Right atrium auricular region (tissue), 2 donors: Measurements from ENCODE around the gene DUOX1. TPM values are rescaled to one million over a fixed set of nuclear protein-coding genes. Genes with fewer than 3 reads are reported as not detected.
"Not testable (repeated sequence)": the region's sequence is repeated elsewhere in the genome, so short reads cannot be mapped to it uniquely, and the experiment has no call there.

Source experiments
- DNase-seq: peaks from one replicate; pipeline ENCODE4 v3.0.0-alpha.2; 2019; ENCODE audit warnings: low spot score
- H3K27ac ChIP-seq, 2 donors: fragments of 200-600 bp; sonication (generic); 1 replicate in 1 of 2; 2 replicates in 1 of 2; pipeline ENCODE4 v1.5.1; 2016 to 2019
- H3K27me3 ChIP-seq, 2 donors: fragments of 200-600 bp; sonication (generic); one replicate each; pipeline versions ENCODE4 v1.5.1 to v1.6.0; 2017 to 2019
- H3K36me3 ChIP-seq: fragments of 200-600 bp; sonication (generic); one replicate; pipeline ENCODE4 v1.5.1; 2016
- H3K4me1 ChIP-seq, 2 donors: fragments of 200-600 bp; sonication (generic); one replicate each; pipeline versions ENCODE4 v1.5.1 to v1.6.0; 2017 to 2019
- H3K4me3 ChIP-seq, 2 donors: fragments of 200-600 bp; sonication (generic); 1 replicate in 1 of 2; 2 replicates in 1 of 2; pipeline ENCODE4 v1.5.1; 2017 to 2019; ENCODE audit warnings: mild to moderate bottlenecking in 1 of 2, moderate library complexity in 1 of 2
- H3K9me3 ChIP-seq, 2 donors: fragments of 200-600 bp; sonication (generic); one replicate each; pipeline ENCODE4 v1.5.1; 2019
- total RNA-seq, 2 donors: library from RNA; depleted of rRNA; stranded (reverse); fragments of >200 nt; gene quantifications; one replicate each; pipeline ENCODE4 v1.1.0, GENCODE V29; 2016
- TF ChIP-seq, protein P1 (sequence below), 2 donors: fragments of 200-600 bp; sonication (generic); IDR thresholded peaks; one replicate each; pipeline ENCODE4 v1.5.1; 2019; ENCODE audit warnings: antibody characterized with exemption in 2 of 2

Gene DUOX1
- total RNA-seq = 1 to 10 TPM; 1.1 to 3.6 TPM

DNA sequence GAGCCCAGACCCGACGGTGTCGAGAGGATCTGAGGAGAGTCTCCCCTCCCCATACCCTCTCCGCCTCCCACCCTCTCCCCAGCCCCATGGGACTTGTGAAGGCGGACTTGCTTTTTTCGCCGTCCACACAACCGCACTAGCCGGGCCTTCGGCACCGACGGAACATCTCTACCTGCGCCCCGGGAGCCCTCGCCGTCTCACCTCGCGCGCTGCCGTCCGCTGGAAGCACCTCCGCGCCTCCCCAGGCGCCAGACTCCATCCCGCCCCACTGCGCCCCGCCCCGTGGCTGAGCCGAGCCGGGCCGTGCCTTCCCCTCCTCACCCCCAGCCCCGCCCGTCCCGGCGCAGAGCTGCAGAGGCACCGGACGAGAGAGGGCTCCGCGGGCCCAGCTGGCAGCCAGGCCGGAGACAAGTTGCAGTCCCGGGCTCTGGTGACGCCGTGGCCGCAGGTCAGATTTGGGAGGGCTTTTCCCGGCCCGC, at the start of gene DUOX1, which contains the start of gene DUOXA1:
TSS of gene DUOX1 (plus strand) at position 344 of the 479 bp plus-strand sequence. CDS start 1,973 bp downstream, outside the sequence.
TSS of gene DUOXA1 (minus strand) at position 229 of the 479 bp plus-strand sequence. CDS start 6,865 bp downstream, outside the sequence.
- DNase-seq = no peak
- Histone ChIP-seq H3K4me3 (peak within 1 kb of the TSS; percentile 20 to 48), H3K27me3 (peaks cover 0 to 6% of the 10 kb centered on the region in 2 donors)

DNA sequence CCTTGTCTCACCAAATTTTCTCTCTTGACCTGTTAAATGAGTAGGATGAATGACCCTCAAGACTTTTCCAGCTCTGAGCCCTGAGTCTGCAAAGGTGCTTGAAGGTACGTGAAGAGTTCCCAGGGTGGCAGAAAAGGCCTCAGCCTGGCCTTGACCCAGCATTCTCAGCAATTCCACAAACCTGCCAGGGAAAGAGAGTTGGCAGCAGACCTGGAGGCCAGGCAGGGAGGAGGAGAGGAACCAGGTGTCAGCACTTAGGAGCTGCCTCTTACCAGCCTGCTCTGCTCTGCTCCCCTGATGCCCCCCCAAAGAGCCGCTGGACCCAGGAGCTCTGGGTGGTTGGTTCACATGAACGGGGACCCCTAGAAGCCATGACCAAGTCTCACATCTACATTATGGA, 49.2 kb upstream of the DUOX1 start:
- H3K9me3 ChIP-seq, H3K4me3 ChIP-seq, DNase-seq, H3K36me3 ChIP-seq, H3K27me3 ChIP-seq: not testable (repeated sequence)
- peak overlapping the region; percentile 20 to 44 for H3K27ac ChIP-seq
- peaks cover 0 to 31% of the 10 kb centered on the region in 2 donors for H3K4me1 ChIP-seq

More for the DNA sequence above, at the start of gene DUOX1, which contains the start of gene DUOXA1:
- Histone ChIP-seq H3K4me1 (peaks cover 0 to 15% of the 10 kb centered on the region in 2 donors), H3K27ac (no peak within 1 kb of the TSS), H3K9me3 (no peaks in the 10 kb centered on the region), H3K36me3 (no peaks in the 10 kb centered on the region)
- TF ChIP-seq, protein P1, sequence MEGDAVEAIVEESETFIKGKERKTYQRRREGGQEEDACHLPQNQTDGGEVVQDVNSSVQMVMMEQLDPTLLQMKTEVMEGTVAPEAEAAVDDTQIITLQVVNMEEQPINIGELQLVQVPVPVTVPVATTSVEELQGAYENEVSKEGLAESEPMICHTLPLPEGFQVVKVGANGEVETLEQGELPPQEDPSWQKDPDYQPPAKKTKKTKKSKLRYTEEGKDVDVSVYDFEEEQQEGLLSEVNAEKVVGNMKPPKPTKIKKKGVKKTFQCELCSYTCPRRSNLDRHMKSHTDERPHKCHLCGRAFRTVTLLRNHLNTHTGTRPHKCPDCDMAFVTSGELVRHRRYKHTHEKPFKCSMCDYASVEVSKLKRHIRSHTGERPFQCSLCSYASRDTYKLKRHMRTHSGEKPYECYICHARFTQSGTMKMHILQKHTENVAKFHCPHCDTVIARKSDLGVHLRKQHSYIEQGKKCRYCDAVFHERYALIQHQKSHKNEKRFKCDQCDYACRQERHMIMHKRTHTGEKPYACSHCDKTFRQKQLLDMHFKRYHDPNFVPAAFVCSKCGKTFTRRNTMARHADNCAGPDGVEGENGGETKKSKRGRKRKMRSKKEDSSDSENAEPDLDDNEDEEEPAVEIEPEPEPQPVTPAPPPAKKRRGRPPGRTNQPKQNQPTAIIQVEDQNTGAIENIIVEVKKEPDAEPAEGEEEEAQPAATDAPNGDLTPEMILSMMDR (IDR thresholded peaks at IDR 0.05) = no peak

DNA sequence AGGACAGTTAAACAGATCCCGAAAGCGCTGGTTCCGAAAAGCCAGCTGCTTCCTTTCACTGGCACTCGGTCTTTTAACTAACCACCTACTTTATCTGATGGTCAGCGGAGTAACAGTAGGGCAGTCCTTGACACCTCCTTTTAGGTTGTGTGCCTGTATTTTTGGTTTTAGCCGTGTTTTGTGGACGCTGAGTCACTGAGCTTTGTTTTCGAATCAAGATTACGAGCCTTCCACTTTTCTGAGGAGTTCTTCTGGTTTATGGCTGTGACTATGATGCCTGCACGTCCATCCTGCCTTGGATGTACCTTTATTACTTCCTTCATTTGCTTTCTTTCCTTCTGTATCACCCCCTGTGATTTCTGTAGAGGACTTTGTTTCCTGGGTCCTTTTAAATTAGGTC, 47.4 kb upstream of the DUOX1 start:
- DNase-seq, H3K9me3 ChIP-seq, H3K27me3 ChIP-seq, H3K27ac ChIP-seq, H3K36me3 ChIP-seq, H3K4me3 ChIP-seq: not testable (repeated sequence)
- H3K4me1 ChIP-seq = peaks cover 0 to 29% of the 10 kb centered on the region in 2 donors

DNA sequence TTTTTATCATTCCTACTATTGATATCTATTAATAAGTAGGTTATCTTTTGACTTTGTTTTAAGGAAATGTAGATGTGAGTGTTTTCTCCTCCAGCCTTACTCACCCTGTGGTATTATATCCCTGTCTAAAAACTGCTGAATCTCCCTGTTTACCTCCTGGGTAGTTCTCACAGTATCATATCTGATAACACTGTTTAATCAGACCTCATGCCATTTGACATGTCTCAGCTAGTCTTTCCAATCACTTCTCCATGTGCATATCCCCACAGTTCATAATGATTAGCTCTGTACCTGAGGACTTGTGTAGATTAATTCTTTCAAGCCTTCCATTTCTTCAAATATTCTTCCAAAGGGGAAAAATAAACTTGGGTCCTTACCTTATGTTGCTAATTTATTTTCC, 46.6 kb upstream of the DUOX1 start:
- TF ChIP-seq, protein P1 (IDR thresholded peaks at IDR 0.05) = no peak
- H3K9me3 ChIP-seq = no peaks in the 10 kb centered on the region
- no peaks in the 10 kb centered on the region for H3K27me3 ChIP-seq
- DNase-seq = no peak
- H3K27ac ChIP-seq = no peak overlapping the region
- no peak overlapping the region for H3K4me3 ChIP-seq
- peaks cover 0 to 21% of the 10 kb centered on the region in 2 donors for H3K4me1 ChIP-seq
- no peaks in the 10 kb centered on the region for H3K36me3 ChIP-seq

DNA sequence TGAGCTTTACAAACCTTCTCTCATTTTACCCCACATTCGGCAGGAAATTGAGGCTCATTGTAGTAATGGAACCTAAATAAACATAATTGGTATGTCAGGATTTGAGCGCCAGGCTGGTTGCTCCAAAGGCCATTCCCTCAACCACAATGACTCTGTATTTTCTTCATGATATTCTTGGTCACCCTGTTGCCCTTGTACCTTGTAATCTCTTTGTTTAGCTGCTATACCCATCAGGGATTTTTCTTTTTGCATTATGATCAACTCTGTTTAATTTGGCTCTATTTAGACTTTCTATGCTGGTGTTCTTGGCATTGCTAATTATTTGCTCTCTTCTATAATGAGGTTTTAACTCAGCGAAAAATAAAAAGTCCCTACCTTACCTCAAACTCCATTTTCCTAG, 45.6 kb upstream of the DUOX1 start:
- Histone ChIP-seq H3K9me3 (no peaks in the 10 kb centered on the region), H3K4me1 (peaks cover 0 to 17% of the 10 kb centered on the region in 2 donors), H3K27ac (no peak overlapping the region), H3K27me3 (no peaks in the 10 kb centered on the region), H3K36me3 (no peaks in the 10 kb centered on the region), H3K4me3 (no peak overlapping the region)
- DNase-seq = no peak
- TF ChIP-seq, protein P1 (IDR thresholded peaks at IDR 0.05) = no peak

DNA sequence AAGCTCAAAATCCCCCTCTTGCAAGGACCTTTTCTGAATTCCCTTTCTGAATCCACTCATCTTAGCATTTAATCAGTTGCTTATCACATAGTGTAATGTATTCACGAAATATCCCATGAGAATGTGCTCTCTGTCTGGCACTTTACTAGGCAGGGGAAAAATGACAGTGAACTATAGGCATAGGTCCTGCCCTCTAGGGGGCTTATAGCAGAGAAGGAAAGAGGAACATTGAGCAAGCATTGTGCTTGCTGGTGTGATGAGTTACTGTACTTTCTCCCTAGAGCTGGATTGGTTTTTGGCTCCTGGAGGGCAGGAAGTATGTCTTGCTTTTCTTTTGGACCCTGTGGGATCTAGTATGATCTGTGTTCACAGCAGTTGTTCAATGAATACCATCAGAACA, 42.3 kb upstream of the DUOX1 start:
- no peak for DNase-seq
- TF ChIP-seq, protein P1 (IDR thresholded peaks at IDR 0.05) = no peak
- Histone ChIP-seq H3K9me3 (no peaks in the 10 kb centered on the region), H3K4me3 (no peak overlapping the region), H3K27ac (no peak overlapping the region), H3K4me1 (no peaks in the 10 kb centered on the region), H3K36me3 (no peaks in the 10 kb centered on the region), H3K27me3 (no peaks in the 10 kb centered on the region)
